HT-29 (cell line): ENCODE measurements around the gene RAB6A. TPM values are rescaled to one million over a fixed set of nuclear protein-coding genes. Genes with fewer than 3 reads are reported as not detected.
"Not testable (repeated sequence)": the region's sequence is repeated elsewhere in the genome, so short reads cannot be mapped to it uniquely, and the experiment has no call there.

Experiments
- DNase-seq: peaks from one replicate; pipeline ENCODE4 v3.0.0-alpha.2; 2015; ENCODE audit warnings: low spot score
- total RNA-seq: library from RNA; depleted of rRNA; stranded (reverse); fragments of >200 nt; shearing (Covaris generic); gene quantifications from 2 replicates; pipeline ENCODE4 v1.2.3, GENCODE V29; 2014

Gene RAB6A
- total RNA-seq, 1 experiment from 2014 or later: 158 TPM

GRCh38 chr11:73726825-73727224 lies 34.0 kb downstream of the RAB6A start:
- no peak for DNase-seq

- DNase-seq: no peak
Observed at GRCh38 chr11:73717136-73717535, 43.7 kb downstream of the RAB6A start.

- DNase-seq: no peak
Observed at GRCh38 chr11:73716153-73717056, 44.5 kb downstream of the RAB6A start.

GRCh38 chr11:73715541-73715940 lies 45.3 kb downstream of the RAB6A start:
- DNase-seq: no peak

- DNase-seq: no peak
Observed at GRCh38 chr11:73710964-73711363, 49.9 kb downstream of the RAB6A start.

- DNase-seq: no peak
Observed at GRCh38 chr11:73705053-73705452, 55.8 kb downstream of the RAB6A start.

GRCh38 chr11:73693899-73694525 lies 66.9 kb downstream of the RAB6A start:
- no peak for DNase-seq

- DNase-seq: no peak
Observed at GRCh38 chr11:73680687-73681086, 80.2 kb downstream of the RAB6A start.

- not testable (repeated sequence) for DNase-seq
Observed at GRCh38 chr11:73676552-73676951, 84.3 kb downstream of the RAB6A start.

GRCh38 chr11:73671701-73672100 lies 89.2 kb downstream of the RAB6A start:
- DNase-seq: no peak

- DNase-seq: no peak
Observed at GRCh38 chr11:73670808-73671207, 90.1 kb downstream of the RAB6A start.

GRCh38 chr11:73667891-73668290 lies 93.0 kb downstream of the RAB6A start:
- no peak for DNase-seq

- DNase-seq: no peak
Observed at GRCh38 chr11:73664877-73665276, 96.0 kb downstream of the RAB6A start.

GRCh38 chr11:73663604-73664495 lies 97.0 kb downstream of the RAB6A start:
- no peak for DNase-seq

GRCh38 chr11:73662445-73663157 lies 98.3 kb downstream of the RAB6A start:
- DNase-seq: no peak

- peak; percentile 96 for DNase-seq
Observed at GRCh38 chr11:73661035-73661628, 99.7 kb downstream of the RAB6A start.

GRCh38 chr11:73660497-73661034 lies 100.3 kb downstream of the RAB6A start:
- no peak for DNase-seq

GRCh38 chr11:73659961-73660360 lies 100.9 kb downstream of the RAB6A start:
- DNase-seq: peak; percentile 50

- DNase-seq: no peak
Observed at GRCh38 chr11:73656985-73657384, 103.9 kb downstream of the RAB6A start.

- DNase-seq: no peak
Observed at GRCh38 chr11:73655686-73656085, 105.2 kb downstream of the RAB6A start.
